ENCODE results near the gene TMEM14B.

TMEM14B gene

DNA sequence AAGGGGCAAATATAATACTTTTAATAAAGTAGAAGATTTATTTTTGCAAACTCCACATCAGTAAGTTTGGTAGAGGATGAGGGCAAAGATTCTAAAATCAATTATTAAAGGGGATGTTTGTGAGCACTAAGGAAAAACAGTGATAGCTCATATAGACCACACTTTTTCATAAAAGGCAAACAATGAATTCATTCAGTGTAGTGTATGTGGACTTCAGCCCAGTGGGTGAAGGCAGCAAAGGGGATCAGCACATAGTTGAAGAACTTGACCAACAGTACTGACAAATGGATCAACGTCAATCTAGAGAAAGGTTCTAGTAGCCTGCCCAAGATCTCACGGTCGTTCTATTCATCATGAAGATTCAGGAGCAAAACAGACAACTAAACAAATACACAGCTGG is 45.4 kb downstream of the TMEM14B start:
- Histone ChIP-seq H3K27me3 (replicated peaks; ENCODE audit: control insufficient read depth, insufficient read depth, low read length) (no peaks in the 10 kb centered on the region), H3K36me3 (ENCODE audit: control insufficient read depth, insufficient read depth, low read length) (no peaks in the 10 kb centered on the region; the same call in 1 of the 2 replicates), H3K4me3 (replicated peaks; ENCODE audit: low read depth, low read length) (no peak overlapping the region)
- TF ChIP-seq, protein P1, sequence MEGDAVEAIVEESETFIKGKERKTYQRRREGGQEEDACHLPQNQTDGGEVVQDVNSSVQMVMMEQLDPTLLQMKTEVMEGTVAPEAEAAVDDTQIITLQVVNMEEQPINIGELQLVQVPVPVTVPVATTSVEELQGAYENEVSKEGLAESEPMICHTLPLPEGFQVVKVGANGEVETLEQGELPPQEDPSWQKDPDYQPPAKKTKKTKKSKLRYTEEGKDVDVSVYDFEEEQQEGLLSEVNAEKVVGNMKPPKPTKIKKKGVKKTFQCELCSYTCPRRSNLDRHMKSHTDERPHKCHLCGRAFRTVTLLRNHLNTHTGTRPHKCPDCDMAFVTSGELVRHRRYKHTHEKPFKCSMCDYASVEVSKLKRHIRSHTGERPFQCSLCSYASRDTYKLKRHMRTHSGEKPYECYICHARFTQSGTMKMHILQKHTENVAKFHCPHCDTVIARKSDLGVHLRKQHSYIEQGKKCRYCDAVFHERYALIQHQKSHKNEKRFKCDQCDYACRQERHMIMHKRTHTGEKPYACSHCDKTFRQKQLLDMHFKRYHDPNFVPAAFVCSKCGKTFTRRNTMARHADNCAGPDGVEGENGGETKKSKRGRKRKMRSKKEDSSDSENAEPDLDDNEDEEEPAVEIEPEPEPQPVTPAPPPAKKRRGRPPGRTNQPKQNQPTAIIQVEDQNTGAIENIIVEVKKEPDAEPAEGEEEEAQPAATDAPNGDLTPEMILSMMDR (IDR thresholded peaks at IDR 0.05; ENCODE audit: insufficient read depth, low read length, poor library complexity, severe bottlenecking), result no peak
- no peak for DNase-seq (ENCODE audit: extremely low read depth, insufficient read length)

DNA sequence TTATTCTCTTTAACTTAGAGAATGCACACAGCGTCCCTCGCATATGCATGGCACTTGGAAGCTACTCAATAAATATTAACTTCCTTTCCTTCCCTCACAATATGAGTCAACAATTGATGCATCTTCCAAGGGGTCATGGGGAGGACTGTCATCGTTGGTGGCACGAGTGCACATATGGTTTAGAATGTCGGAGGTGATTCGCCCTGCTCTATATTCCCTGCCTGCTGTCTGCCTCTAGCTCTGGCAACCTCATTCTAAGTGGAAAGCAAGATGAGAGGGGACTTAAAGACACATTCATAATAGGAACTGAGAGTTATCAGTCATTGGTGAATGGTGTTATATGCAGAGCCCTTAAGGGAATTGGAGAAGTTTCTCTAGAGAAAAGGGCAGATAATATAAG is 46.1 kb downstream of the TMEM14B start:
- no peaks in the 10 kb centered on the region for H3K27me3 ChIP-seq (replicated peaks; ENCODE audit: control insufficient read depth, insufficient read depth, low read length)
- no peak overlapping the region for H3K4me3 ChIP-seq (replicated peaks; ENCODE audit: low read depth, low read length)
- TF ChIP-seq, protein P1 (IDR thresholded peaks at IDR 0.05; ENCODE audit: insufficient read depth, low read length, poor library complexity, severe bottlenecking), result no peak
- DNase-seq (ENCODE audit: extremely low read depth, insufficient read length), result no peak
- no peaks in the 10 kb centered on the region; the same call in 1 of the 2 replicates for H3K36me3 ChIP-seq (ENCODE audit: control insufficient read depth, insufficient read depth, low read length)

DNA sequence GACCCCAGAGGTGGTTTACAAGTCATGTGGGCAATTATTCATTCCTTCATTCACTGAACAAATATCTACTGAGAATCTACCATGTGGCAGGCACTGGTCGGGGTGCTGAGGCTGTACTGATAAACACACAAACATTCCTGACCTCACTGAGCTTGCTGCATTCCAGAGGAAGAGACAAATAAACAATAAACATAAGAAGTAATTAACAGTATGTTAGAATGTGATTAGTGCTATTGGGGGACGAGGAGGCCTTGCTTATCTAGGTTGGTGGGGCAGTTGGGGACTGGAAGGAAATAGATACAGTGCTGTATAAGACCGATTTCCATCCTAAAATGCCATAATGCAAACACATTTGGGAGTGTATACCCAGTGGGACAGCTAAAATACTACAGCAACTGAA is 46.6 kb downstream of the TMEM14B start:
- H3K36me3 ChIP-seq (ENCODE audit: control insufficient read depth, insufficient read depth, low read length), result no peaks in the 10 kb centered on the region; the same call in 1 of the 2 replicates
- TF ChIP-seq, protein P1 (IDR thresholded peaks at IDR 0.05; ENCODE audit: insufficient read depth, low read length, poor library complexity, severe bottlenecking), result no peak
- DNase-seq (ENCODE audit: extremely low read depth, insufficient read length), result no peak
- H3K27me3 ChIP-seq (replicated peaks; ENCODE audit: control insufficient read depth, insufficient read depth, low read length), result no peaks in the 10 kb centered on the region
- H3K4me3 ChIP-seq (replicated peaks; ENCODE audit: low read depth, low read length), result no peak overlapping the region

DNA sequence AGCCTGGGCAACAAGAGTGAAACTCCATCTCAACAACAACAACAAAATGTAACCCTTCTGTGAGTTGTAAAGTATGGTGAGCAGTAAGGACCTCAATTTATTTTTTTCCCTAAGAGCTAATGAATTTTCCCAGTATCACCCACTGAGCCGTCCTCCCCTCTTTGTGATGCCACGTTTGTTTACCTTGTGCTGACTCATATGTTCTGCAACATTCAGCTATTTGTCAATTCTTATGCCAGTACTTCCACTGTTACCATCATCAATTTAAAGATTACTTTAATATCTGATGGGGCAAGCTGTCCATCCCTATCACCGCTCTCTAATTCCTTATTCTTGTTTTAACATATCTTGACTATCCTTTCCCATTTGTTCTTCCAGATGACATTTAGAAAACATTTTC is 53.2 kb downstream of the TMEM14B start:
- Histone ChIP-seq H3K36me3 (ENCODE audit: control insufficient read depth, insufficient read depth, low read length) (no peaks in the 10 kb centered on the region), H3K27me3 (replicated peaks; ENCODE audit: control insufficient read depth, insufficient read depth, low read length) (no peaks in the 10 kb centered on the region), H3K4me3 (replicated peaks; ENCODE audit: low read depth, low read length) (no peak overlapping the region)
- no peak for DNase-seq (ENCODE audit: extremely low read depth, insufficient read length)
- TF ChIP-seq, protein P1 (IDR thresholded peaks at IDR 0.05; ENCODE audit: insufficient read depth, low read length, poor library complexity, severe bottlenecking), result no peak

DNA sequence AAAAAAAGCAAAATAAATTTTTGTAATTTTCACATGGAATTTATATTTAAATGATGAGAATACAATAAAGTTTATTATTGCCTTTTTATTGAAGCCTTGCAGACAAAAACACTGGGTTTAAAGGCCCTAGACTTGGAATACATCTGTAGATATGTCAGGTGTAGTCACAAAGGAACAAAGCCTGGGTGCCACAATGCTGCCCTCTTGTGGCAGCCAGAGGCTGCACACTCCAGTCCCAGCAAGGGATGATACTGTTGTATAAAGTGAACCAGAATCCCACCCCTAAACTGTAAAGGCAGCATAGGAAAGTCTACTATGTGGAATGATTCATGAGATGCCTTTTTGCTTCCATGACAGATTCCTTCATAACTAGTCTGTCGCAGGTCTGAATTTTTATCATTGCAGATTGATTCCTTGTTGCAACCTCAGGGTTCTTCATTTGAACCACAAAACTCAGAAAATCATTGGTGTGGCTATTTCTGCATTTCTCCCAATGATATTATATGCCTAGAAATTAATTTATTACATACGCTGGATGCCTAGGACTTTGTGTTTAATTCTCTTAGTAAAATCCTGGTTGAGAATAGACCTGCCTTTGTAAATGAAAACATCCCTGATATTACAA is 53.7 kb downstream of the TMEM14B start:
- peak; percentile 6 for DNase-seq (ENCODE audit: extremely low read depth, insufficient read length)
- H3K27me3 ChIP-seq (replicated peaks; ENCODE audit: control insufficient read depth, insufficient read depth, low read length), result no peaks in the 10 kb centered on the region
- no peak overlapping the region for H3K4me3 ChIP-seq (replicated peaks; ENCODE audit: low read depth, low read length)
- no peaks in the 10 kb centered on the region for H3K36me3 ChIP-seq (ENCODE audit: control insufficient read depth, insufficient read depth, low read length)
- TF ChIP-seq, protein P1 (IDR thresholded peaks at IDR 0.05; ENCODE audit: insufficient read depth, low read length, poor library complexity, severe bottlenecking), result peak; percentile 99

Data from GM06990 (cell line).